NB4 (cell line): ENCODE results near the gene PTRH1.

Source experiments
- POLR2A ChIP-seq: IDR thresholded peaks from 2 replicates; pipeline ENCODE4 v1.6.1; 2011; ENCODE audit warnings: mild to moderate bottlenecking; ENCODE audit not compliant: insufficient read length; ENCODE audit errors: extremely low read depth
- TF ChIP-seq, protein P1 (sequence below): IDR thresholded peaks from one replicate; pipeline ENCODE4 v1.5.1; 2012; ENCODE audit warnings: low read depth, low read length

DNA sequence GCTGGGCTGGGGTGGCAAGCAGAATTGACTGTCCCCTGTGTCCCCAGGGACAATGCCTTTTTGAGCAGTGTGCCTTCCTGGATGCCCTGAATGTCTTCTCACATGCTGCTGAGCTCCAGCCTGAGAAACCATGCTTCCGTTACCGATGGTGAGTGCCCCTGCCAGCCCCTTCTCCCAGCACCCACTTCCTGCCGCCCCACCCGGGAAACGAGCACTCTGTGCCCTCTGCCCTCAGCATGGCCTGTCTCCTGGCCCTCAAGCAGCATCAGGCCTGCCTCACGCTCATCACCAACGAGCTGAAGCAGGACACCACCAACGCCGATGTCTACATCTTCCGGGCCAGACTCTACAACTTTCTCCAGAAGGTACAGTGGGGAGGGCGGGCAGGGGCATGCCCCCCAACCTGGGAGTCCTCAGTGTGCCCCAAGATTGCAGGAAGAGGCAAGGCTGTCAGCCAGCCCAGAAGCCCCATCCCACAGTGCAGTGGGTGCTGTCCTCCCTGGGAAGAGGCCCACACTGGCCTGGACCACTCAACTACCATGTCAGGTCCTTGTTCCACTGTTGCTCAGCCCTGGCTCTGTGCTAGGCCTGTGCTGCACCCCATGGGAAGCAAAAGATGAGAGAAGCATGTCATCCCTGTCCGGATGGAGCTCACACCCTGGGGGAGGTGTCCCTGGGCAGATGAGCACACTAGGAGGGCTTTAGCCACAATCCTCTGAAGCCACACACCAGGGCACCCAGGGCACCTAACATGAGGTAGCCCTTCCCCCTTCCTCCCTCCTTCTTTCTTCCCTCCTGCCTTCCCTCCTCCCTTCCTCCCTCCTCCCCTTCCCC lies 4.8 kb upstream of the PTRH1 start:
- TF ChIP-seq, protein P1, sequence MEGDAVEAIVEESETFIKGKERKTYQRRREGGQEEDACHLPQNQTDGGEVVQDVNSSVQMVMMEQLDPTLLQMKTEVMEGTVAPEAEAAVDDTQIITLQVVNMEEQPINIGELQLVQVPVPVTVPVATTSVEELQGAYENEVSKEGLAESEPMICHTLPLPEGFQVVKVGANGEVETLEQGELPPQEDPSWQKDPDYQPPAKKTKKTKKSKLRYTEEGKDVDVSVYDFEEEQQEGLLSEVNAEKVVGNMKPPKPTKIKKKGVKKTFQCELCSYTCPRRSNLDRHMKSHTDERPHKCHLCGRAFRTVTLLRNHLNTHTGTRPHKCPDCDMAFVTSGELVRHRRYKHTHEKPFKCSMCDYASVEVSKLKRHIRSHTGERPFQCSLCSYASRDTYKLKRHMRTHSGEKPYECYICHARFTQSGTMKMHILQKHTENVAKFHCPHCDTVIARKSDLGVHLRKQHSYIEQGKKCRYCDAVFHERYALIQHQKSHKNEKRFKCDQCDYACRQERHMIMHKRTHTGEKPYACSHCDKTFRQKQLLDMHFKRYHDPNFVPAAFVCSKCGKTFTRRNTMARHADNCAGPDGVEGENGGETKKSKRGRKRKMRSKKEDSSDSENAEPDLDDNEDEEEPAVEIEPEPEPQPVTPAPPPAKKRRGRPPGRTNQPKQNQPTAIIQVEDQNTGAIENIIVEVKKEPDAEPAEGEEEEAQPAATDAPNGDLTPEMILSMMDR: no peak
- no peak for TF ChIP-seq POLR2A
